Smooth muscle cell (in vitro differentiated cells): ENCODE measurements around the gene COL4A2. TPM values are rescaled to one million over a fixed set of nuclear protein-coding genes. Genes with fewer than 3 reads are reported as not detected.
A peak's percentile ranks its signal among the peaks of the same experiment; 100 is the strongest.
"Not testable (repeated sequence)": the region's sequence is repeated elsewhere in the genome, so short reads cannot be mapped to it uniquely, and the experiment has no call there.

Experiments used
- DNase-seq: peaks from one replicate; lab custom pipeline; 2025; ENCODE audit not compliant: unreplicated experiment; lab: John Stamatoyannopoulos, UW
- H2AFZ ChIP-seq: fragments of 200-600 bp; sonication (generic); 2 replicates; pipeline ENCODE4 v1.6.0; 2016; ENCODE audit warnings: antibody characterized with exemption, low read depth, mild to moderate bottlenecking
- H3F3A ChIP-seq: fragments of 200-600 bp; sonication (generic); 2 replicates; pipeline ENCODE4 v1.6.0; 2017; ENCODE audit warnings: antibody characterized with exemption, low read depth
- H3K27ac ChIP-seq: fragments of 200-600 bp; sonication (generic); 2 replicates; pipeline ENCODE4 v1.5.1; 2016; ENCODE audit warnings: low read depth, mild to moderate bottlenecking
- H3K27me3 ChIP-seq: fragments of 200-600 bp; sonication (generic); 2 replicates; pipeline ENCODE4 v1.6.1; 2016; ENCODE audit warnings: low read depth, mild to moderate bottlenecking
- H3K36me3 ChIP-seq: fragments of 200-600 bp; sonication (generic); 2 replicates; pipeline ENCODE4 v1.5.1; 2016; ENCODE audit warnings: low read depth
- H3K4me1 ChIP-seq: fragments of 200-600 bp; sonication (generic); 2 replicates; pipeline ENCODE4 v1.5.1; 2016; ENCODE audit warnings: low read depth
- H3K4me2 ChIP-seq: fragments of 200-600 bp; sonication (generic); 2 replicates; pipeline ENCODE4 v1.6.0; 2016; ENCODE audit warnings: mild to moderate bottlenecking
- H3K4me3 ChIP-seq: fragments of 200-600 bp; sonication (generic); 2 replicates; pipeline ENCODE4 v1.5.1; 2016; ENCODE audit warnings: mild to moderate bottlenecking
- H3K79me2 ChIP-seq: fragments of 200-600 bp; sonication (generic); 2 replicates; pipeline ENCODE4 v1.6.0; 2016; ENCODE audit warnings: low read depth, mild to moderate bottlenecking
- H3K9ac ChIP-seq: fragments of 200-600 bp; sonication (generic); 2 replicates; pipeline ENCODE4 v1.6.0; 2016; ENCODE audit warnings: low read depth
- H3K9me3 ChIP-seq: fragments of 200-600 bp; sonication (generic); replicated peaks from 2 replicates; pipeline ENCODE4 v1.5.1; 2016; ENCODE audit warnings: low read depth
- H4K20me1 ChIP-seq: fragments of 200-600 bp; sonication (generic); 2 replicates; pipeline ENCODE4 v1.6.0; 2016; ENCODE audit warnings: low read depth
- CTCF ChIP-seq: fragments of 200-600 bp; sonication (generic); IDR thresholded peaks from 2 replicates; pipeline ENCODE4 v1.5.1; 2017; ENCODE audit warnings: borderline replicate concordance, mild to moderate bottlenecking, antibody characterized with exemption; ENCODE audit not compliant: insufficient read depth, poor library complexity, severe bottlenecking
- WGBS: methylation state at CpG from one replicate; pipeline ENCODE4 v1.1.7; 2016; ENCODE audit warnings: low lambda C conversion rate; 5-methylcytosine and 5-hydroxymethylcytosine counted together
- polyA plus RNA-seq: library from polyadenylated mRNA; unstranded; fragments of >200 nt; fragmentation: Nextera tagmentation; extraction: Ambion mirVana; gene quantifications from 2 replicates; pipeline ENCODE4 v1.2.1, GENCODE V29; 2016
- total RNA-seq: library from RNA; depleted of rRNA; stranded (reverse); fragments of >200 nt; gene quantifications from 2 replicates; pipeline ENCODE4 v1.2.3, GENCODE V29; 2014

COL4A2 gene
- total and polyA plus RNA-seq, 2 experiments from 2014 or later = 1,456 to 2,786 TPM

GRCh38 chr13:110495881-110496280 lies 188.8 kb downstream of the COL4A2 start:
- no peaks in the 10 kb centered on the region for H3K79me2 ChIP-seq
- H4K20me1 ChIP-seq = peaks cover 86% of the 10 kb centered on the region
- H3K9ac ChIP-seq = no peak overlapping the region
- no peak overlapping the region for H3K4me2 ChIP-seq
- H3K36me3 ChIP-seq = peaks cover 30% of the 10 kb centered on the region
- no peak for DNase-seq
- H3K4me1 ChIP-seq = peaks cover 3% of the 10 kb centered on the region
- H2AFZ ChIP-seq = no peak overlapping the region
- no peaks in the 10 kb centered on the region for H3K9me3 ChIP-seq
- H3K4me3 ChIP-seq = no peak overlapping the region
- 100% methylated on average over 3 of the region's 3 CpGs for WGBS
- H3K27me3 ChIP-seq = no peaks in the 10 kb centered on the region
- H3K27ac ChIP-seq = peak overlapping the region; percentile 46
- H3F3A ChIP-seq = peaks cover 76% of the 10 kb centered on the region
- no peak for TF ChIP-seq CTCF

GRCh38 chr13:110496281-110496680 lies 189.2 kb downstream of the COL4A2 start:
- Histone ChIP-seq H3K27me3 (no peaks in the 10 kb centered on the region), H2AFZ (no peak overlapping the region), H3K27ac (peak overlapping the region; percentile 38), H3K9ac (no peak overlapping the region), H3K4me2 (no peak overlapping the region), H3F3A (peaks cover 76% of the 10 kb centered on the region), H4K20me1 (peaks cover 86% of the 10 kb centered on the region), H3K4me3 (no peak overlapping the region), H3K4me1 (peaks cover 3% of the 10 kb centered on the region), H3K36me3 (peaks cover 30% of the 10 kb centered on the region), H3K79me2 (peaks cover under 1% of the 10 kb centered on the region), H3K9me3 (no peaks in the 10 kb centered on the region)
- 96% methylated on average over 3 of the region's 3 CpGs for WGBS
- no peak for TF ChIP-seq CTCF
- no peak for DNase-seq

- no peak overlapping the region for H3K27ac ChIP-seq
- no peak overlapping the region for H2AFZ ChIP-seq
- peaks cover 3% of the 10 kb centered on the region for H3K4me1 ChIP-seq
- H3K79me2 ChIP-seq = peaks cover 4% of the 10 kb centered on the region
- no peaks in the 10 kb centered on the region for H3K27me3 ChIP-seq
- H3K4me2 ChIP-seq = no peak overlapping the region
- no peak overlapping the region for H3K9ac ChIP-seq
- WGBS = 100% methylated on average over 2 of the region's 2 CpGs
- peaks cover 86% of the 10 kb centered on the region for H4K20me1 ChIP-seq
- DNase-seq = no peak
- H3K9me3 ChIP-seq = no peaks in the 10 kb centered on the region
- peaks cover 30% of the 10 kb centered on the region for H3K36me3 ChIP-seq
- no peak for TF ChIP-seq CTCF
- peaks cover 76% of the 10 kb centered on the region for H3F3A ChIP-seq
- no peak overlapping the region for H3K4me3 ChIP-seq
Measured at GRCh38 chr13:110497003-110497402, 189.9 kb downstream of the COL4A2 start.

GRCh38 chr13:110497896-110498295 lies 190.8 kb downstream of the COL4A2 start:
- not testable (repeated sequence) for H2AFZ ChIP-seq, H3K9ac ChIP-seq, H3K4me1 ChIP-seq, DNase-seq, H3K9me3 ChIP-seq, H3K4me2 ChIP-seq, H3K4me3 ChIP-seq, H3K79me2 ChIP-seq, H3K27me3 ChIP-seq
- H3F3A ChIP-seq = peaks cover 73% of the 10 kb centered on the region
- peaks cover 31% of the 10 kb centered on the region for H3K36me3 ChIP-seq
- peak overlapping the region; percentile 80 for H3K27ac ChIP-seq
- H4K20me1 ChIP-seq = peaks cover 86% of the 10 kb centered on the region
- 92% methylated on average over 3 of the region's 3 CpGs for WGBS
